Measurements from ENCODE around the gene HOMER2.
A peak's percentile ranks its signal among the peaks of the same experiment; 100 is the strongest.
"Not testable (repeated sequence)": the region's sequence is repeated elsewhere in the genome, so short reads cannot be mapped to it uniquely, and the experiment has no call there.

Gene HOMER2

GRCh38 chr15:82952158-82953081 is at the start of gene HOMER2:
TSS of gene HOMER2 (minus strand) at chr15:82952720. CDS start at chr15:82952535, 185 bp downstream.
- no peak for TF ChIP-seq CTCF (IDR thresholded peaks at IDR 0.05; ENCODE audit: low read depth, low read length, missing control alignments)
- H3K4me3 ChIP-seq (replicated peaks; ENCODE audit: low read depth, low read length), result peak within 1 kb of the TSS; percentile 31
- no peak for DNase-seq (ENCODE audit: extremely low read depth, low read depth)

- H3K4me3 ChIP-seq (replicated peaks; ENCODE audit: low read depth, low read length); DNase-seq (ENCODE audit: extremely low read depth, low read depth): not testable (repeated sequence)
Measured at GRCh38 chr15:83000672-83001031, 48.1 kb upstream of the HOMER2 start.

- peak overlapping the region; percentile 14; the same call in 1 of the 2 replicates for H3K4me3 ChIP-seq (replicated peaks; ENCODE audit: low read depth, low read length)
- peak; percentile 34 for TF ChIP-seq CTCF (IDR thresholded peaks at IDR 0.05; ENCODE audit: low read depth, low read length, missing control alignments)
- DNase-seq (ENCODE audit: extremely low read depth, low read depth), result peak; percentile 46
Measured at GRCh38 chr15:82999905-83000671, 47.6 kb upstream of the HOMER2 start.

GRCh38 chr15:82999426-82999825 is 46.9 kb upstream of the HOMER2 start:
- no peak overlapping the region for H3K4me3 ChIP-seq (replicated peaks; ENCODE audit: low read depth, low read length)
- no peak for DNase-seq (ENCODE audit: extremely low read depth, low read depth)
- TF ChIP-seq CTCF (IDR thresholded peaks at IDR 0.05; ENCODE audit: low read depth, low read length, missing control alignments), result no peak

GRCh38 chr15:82995938-82996337 is 43.4 kb upstream of the HOMER2 start:
- no peak for TF ChIP-seq CTCF (IDR thresholded peaks at IDR 0.05; ENCODE audit: low read depth, low read length, missing control alignments)
- no peak for DNase-seq (ENCODE audit: extremely low read depth, low read depth)
- no peak overlapping the region for H3K4me3 ChIP-seq (replicated peaks; ENCODE audit: low read depth, low read length)

- TF ChIP-seq CTCF (IDR thresholded peaks at IDR 0.05; ENCODE audit: low read depth, low read length, missing control alignments), result no peak
- no peak for DNase-seq (ENCODE audit: extremely low read depth, low read depth)
- H3K4me3 ChIP-seq (replicated peaks; ENCODE audit: low read depth, low read length), result no peak overlapping the region
Measured at GRCh38 chr15:82995076-82995475, 42.6 kb upstream of the HOMER2 start.

GRCh38 chr15:82993144-82993543 is 40.6 kb upstream of the HOMER2 start:
- no peak for DNase-seq (ENCODE audit: extremely low read depth, low read depth)
- H3K4me3 ChIP-seq (replicated peaks; ENCODE audit: low read depth, low read length), result no peak overlapping the region
- no peak for TF ChIP-seq CTCF (IDR thresholded peaks at IDR 0.05; ENCODE audit: low read depth, low read length, missing control alignments)

Data from HFF-Myc (cell line).